ENCODE measurements around the gene BAZ1B. TPM values are rescaled to one million over a fixed set of nuclear protein-coding genes. Genes with fewer than 3 reads are reported as not detected.
A peak's percentile ranks its signal among the peaks of the same experiment; 100 is the strongest.
"Not testable (repeated sequence)": the region's sequence is repeated elsewhere in the genome, so short reads cannot be mapped to it uniquely, and the experiment has no call there.

Gene BAZ1B
- total RNA-seq, 2 experiments from 2014 or later = 90.5 to 93.0 TPM

- Mint-ChIP-seq H3K27ac (no peak overlapping the region), H3K4me1 (peaks cover 9% of the 10 kb centered on the region), H3K27me3 (no peaks in the 10 kb centered on the region), H3K4me3 (no peak overlapping the region), H3K36me3 (peaks cover 21% of the 10 kb centered on the region), H3K9me3 (no peaks in the 10 kb centered on the region)
- ATAC-seq (ENCODE audit: low read depth) = no peak
- DNase-seq = no peak
- POLR2A ChIA-PET = interaction anchor here (2.6 kb wide), 1 partner anchor 10 kb away, joined by 12 read pairs; the partner anchor contains the start of gene BAZ1B
Observed at GRCh38 chr7:73532224-73532623, 10.1 kb upstream of the BAZ1B start.

GRCh38 chr7:73530800-73531199 lies 8.7 kb upstream of the BAZ1B start:
- POLR2A ChIA-PET = interaction anchor here (0.7 kb wide), 1 partner anchor 18 kb away, joined by 6 read pairs; no protein-coding TSS in a partner anchor
- H3K27ac Mint-ChIP-seq = no peak overlapping the region

GRCh38 chr7:73526896-73527821 lies 5.1 kb upstream of the BAZ1B start:
- Mint-ChIP-seq H3K4me1 (peaks cover 33% of the 10 kb centered on the region), H3K4me3 (peak overlapping the region; percentile 84), H3K36me3 (peaks cover 7% of the 10 kb centered on the region), H3K27me3 (no peaks in the 10 kb centered on the region), H3K9me3 (no peaks in the 10 kb centered on the region), H3K27ac (peak overlapping the region; percentile 96)
- POLR2A ChIA-PET = interaction anchor here (0.6 to 4.9 kb wide), 8 partner anchors 8 to 64 kb away, joined by 3 to 30 read pairs (median 5); partner anchors contain the start of gene BCL7B
- DNase-seq (no peak), ATAC-seq (ENCODE audit: low read depth) (no peak)

More at GRCh38 chr7:73530800-73531199, 8.7 kb upstream of the BAZ1B start:
- Mint-ChIP-seq H3K4me3 (no peak overlapping the region), H3K27me3 (no peaks in the 10 kb centered on the region), H3K9me3 (no peaks in the 10 kb centered on the region), H3K36me3 (peaks cover 13% of the 10 kb centered on the region), H3K4me1 (peaks cover 15% of the 10 kb centered on the region)
- ATAC-seq (ENCODE audit: low read depth) (no peak), DNase-seq (no peak)

- H3K27ac Mint-ChIP-seq = peak overlapping the region; percentile 94
- peak overlapping the region; percentile 79 for H3K4me3 Mint-ChIP-seq
- ATAC-seq (ENCODE audit: low read depth); H3K36me3 Mint-ChIP-seq; DNase-seq; H3K27me3 Mint-ChIP-seq; H3K9me3 Mint-ChIP-seq: not testable (repeated sequence)
- H3K4me1 Mint-ChIP-seq = peaks cover 33% of the 10 kb centered on the region
- POLR2A ChIA-PET = interaction anchor here (1.2 to 4.9 kb wide), 3 partner anchors 8 to 31 kb away, joined by 4 to 30 read pairs (median 8); partner anchors contain the start of gene BCL7B
Observed at GRCh38 chr7:73526158-73526494, 4.0 kb upstream of the BAZ1B start.

- Mint-ChIP-seq H3K36me3 (peaks cover 34% of the 10 kb centered on the region), H3K4me3 (peak overlapping the region; percentile 93), H3K9me3 (no peaks in the 10 kb centered on the region), H3K27ac (peak overlapping the region; percentile 99), H3K27me3 (no peaks in the 10 kb centered on the region), H3K4me1 (peaks cover 52% of the 10 kb centered on the region)
- POLR2A ChIA-PET = interaction anchor here (1.0 to 4.9 kb wide), 12 partner anchors 11 to 217 kb away, joined by 3 to 30 read pairs (median 6); partner anchors contain the start of genes ABHD11, BCL7B and TBL2
- peak; percentile 27 for ATAC-seq (ENCODE audit: low read depth)
- peak; percentile 73 for DNase-seq
Observed at GRCh38 chr7:73521636-73522104, 423 bp downstream of the BAZ1B start.

GRCh38 chr7:73520673-73521635 lies 1.1 kb downstream of the BAZ1B start:
- no peak for ATAC-seq (ENCODE audit: low read depth)
- DNase-seq = no peak
- Mint-ChIP-seq H3K9me3 (no peaks in the 10 kb centered on the region), H3K4me3 (peak overlapping the region; percentile 95), H3K36me3 (peaks cover 34% of the 10 kb centered on the region), H3K4me1 (peaks cover 52% of the 10 kb centered on the region), H3K27me3 (no peaks in the 10 kb centered on the region), H3K27ac (peak overlapping the region; percentile 96)
- POLR2A ChIA-PET = interaction anchor here (0.6 to 4.9 kb wide), 11 partner anchors 11 to 217 kb away, joined by 3 to 30 read pairs (median 4); partner anchors contain the start of genes ABHD11 and TBL2

- H3K27ac Mint-ChIP-seq = peak overlapping the region; percentile 96
- POLR2A ChIA-PET = interaction anchor here (0.6 to 4.9 kb wide), 7 partner anchors 14 to 739 kb away, joined by 3 to 30 read pairs (median 4); partner anchors contain the start of gene TBL2
- H3K9me3 Mint-ChIP-seq = no peaks in the 10 kb centered on the region
- H3K4me3 Mint-ChIP-seq = peak overlapping the region; percentile 95
- no peak for DNase-seq
- H3K36me3 Mint-ChIP-seq = peaks cover 35% of the 10 kb centered on the region
- no peak for ATAC-seq (ENCODE audit: low read depth)
- peaks cover 46% of the 10 kb centered on the region for H3K4me1 Mint-ChIP-seq
- no peaks in the 10 kb centered on the region for H3K27me3 Mint-ChIP-seq
Observed at GRCh38 chr7:73519867-73520672, 2.0 kb downstream of the BAZ1B start.

GRCh38 chr7:73518470-73518869 lies 3.6 kb downstream of the BAZ1B start:
- DNase-seq = no peak
- H3K9me3 Mint-ChIP-seq = no peaks in the 10 kb centered on the region
- peak overlapping the region; percentile 95 for H3K4me3 Mint-ChIP-seq
- peaks cover 42% of the 10 kb centered on the region for H3K4me1 Mint-ChIP-seq
- H3K36me3 Mint-ChIP-seq = peaks cover 41% of the 10 kb centered on the region
- POLR2A ChIA-PET = interaction anchor here (0.9 to 4.9 kb wide), 5 partner anchors 8 to 47 kb away, joined by 3 to 30 read pairs (median 4); no protein-coding TSS in a partner anchor
- peak overlapping the region; percentile 37 for H3K27ac Mint-ChIP-seq
- ATAC-seq (ENCODE audit: low read depth) = no peak
- H3K27me3 Mint-ChIP-seq = no peaks in the 10 kb centered on the region

GRCh38 chr7:73517241-73517995 lies 4.7 kb downstream of the BAZ1B start:
- no peak for ATAC-seq (ENCODE audit: low read depth)
- H3K4me1 Mint-ChIP-seq = peaks cover 40% of the 10 kb centered on the region

GRCh38 chr7:73515178-73515577 lies 6.9 kb downstream of the BAZ1B start:
- DNase-seq = no peak
- H3K4me3 Mint-ChIP-seq = no peak overlapping the region
- no peaks in the 10 kb centered on the region for H3K9me3 Mint-ChIP-seq
- no peak overlapping the region for H3K27ac Mint-ChIP-seq
- POLR2A ChIA-PET = interaction anchor here (0.9 kb wide), 1 partner anchor 63 kb away, joined by 3 read pairs; the partner anchor contains the start of gene TBL2
- ATAC-seq (ENCODE audit: low read depth) = peak; percentile 47
- peaks cover 40% of the 10 kb centered on the region for H3K36me3 Mint-ChIP-seq
- H3K27me3 Mint-ChIP-seq = no peaks in the 10 kb centered on the region
- peaks cover 34% of the 10 kb centered on the region for H3K4me1 Mint-ChIP-seq

More at GRCh38 chr7:73517241-73517995, 4.7 kb downstream of the BAZ1B start:
- POLR2A ChIA-PET = interaction anchor here (2.0 kb wide), 1 partner anchor 9 kb away, joined by 8 read pairs; no protein-coding TSS in a partner anchor
- Mint-ChIP-seq H3K9me3 (no peaks in the 10 kb centered on the region), H3K27me3 (no peaks in the 10 kb centered on the region), H3K27ac (peak overlapping the region; percentile 51), H3K4me3 (peak overlapping the region; percentile 1), H3K36me3 (peaks cover 48% of the 10 kb centered on the region)
- no peak for DNase-seq

- ATAC-seq (ENCODE audit: low read depth) = no peak
Observed at GRCh38 chr7:73512018-73512780, 9.9 kb downstream of the BAZ1B start.

More at GRCh38 chr7:73512018-73512780, 9.9 kb downstream of the BAZ1B start:
- Mint-ChIP-seq H3K27ac (no peak overlapping the region), H3K9me3 (no peaks in the 10 kb centered on the region), H3K27me3 (no peaks in the 10 kb centered on the region), H3K36me3 (peaks cover 30% of the 10 kb centered on the region), H3K4me3 (no peak overlapping the region), H3K4me1 (peaks cover 11% of the 10 kb centered on the region)
- DNase-seq = no peak
- POLR2A ChIA-PET = interaction anchor here (0.6 kb wide), 1 partner anchor 19 kb away, joined by 6 read pairs; no protein-coding TSS in a partner anchor
